GM21786 (cell line): ENCODE results near the gene PDK4.
"Not testable (repeated sequence)": the region's sequence is repeated elsewhere in the genome, so short reads cannot be mapped to it uniquely, and the experiment has no call there.

Source experiments
- ATAC-seq: cut with Tn5 transposase; IDR thresholded peaks from one replicate; pipeline ENCODE4 v1.9.1; 2021; ENCODE audit not compliant: unreplicated experiment

The PDK4 gene

GRCh38 chr7:95605275-95605674, 9.0 kb upstream of the PDK4 start:
- no peak for ATAC-seq

GRCh38 chr7:95604811-95605210, 8.5 kb upstream of the PDK4 start:
- ATAC-seq = not testable (repeated sequence)

- not testable (repeated sequence) for ATAC-seq
Observed at GRCh38 chr7:95604397-95604796, 8.1 kb upstream of the PDK4 start.

- no peak for ATAC-seq
Observed at GRCh38 chr7:95602421-95602820, 6.1 kb upstream of the PDK4 start.

- ATAC-seq = no peak
Observed at GRCh38 chr7:95601316-95601715, 5.0 kb upstream of the PDK4 start.

- ATAC-seq = no peak
Observed at GRCh38 chr7:95599069-95599468, 2.8 kb upstream of the PDK4 start.

- ATAC-seq = no peak
Observed at GRCh38 chr7:95598511-95598910, 2.2 kb upstream of the PDK4 start.

- no peak for ATAC-seq
Observed at GRCh38 chr7:95595746-95596197, 544 bp downstream of the PDK4 start.

GRCh38 chr7:95594185-95594584, 2.1 kb downstream of the PDK4 start:
- ATAC-seq = no peak

GRCh38 chr7:95593343-95593742, 3.0 kb downstream of the PDK4 start:
- ATAC-seq = no peak

- no peak for ATAC-seq
Observed at GRCh38 chr7:95592570-95592969, 3.7 kb downstream of the PDK4 start.

- no peak for ATAC-seq
Observed at GRCh38 chr7:95590387-95591248, 5.7 kb downstream of the PDK4 start.

GRCh38 chr7:95589766-95590165, 6.5 kb downstream of the PDK4 start:
- ATAC-seq = no peak

GRCh38 chr7:95589031-95589430, 7.3 kb downstream of the PDK4 start:
- ATAC-seq = no peak

GRCh38 chr7:95586951-95587301, 9.4 kb downstream of the PDK4 start:
- ATAC-seq = no peak

GRCh38 chr7:95585426-95585789, 10.9 kb downstream of the PDK4 start:
- ATAC-seq = no peak

GRCh38 chr7:95584769-95585425, 11.4 kb downstream of the PDK4 start:
- no peak for ATAC-seq

- no peak for ATAC-seq
Observed at GRCh38 chr7:95583834-95584621, 12.3 kb downstream of the PDK4 start.

- no peak for ATAC-seq
Observed at GRCh38 chr7:95582578-95583293, 13.6 kb downstream of the PDK4 start.

- ATAC-seq = no peak
Observed at GRCh38 chr7:95581467-95581866, 14.8 kb downstream of the PDK4 start.

- ATAC-seq = no peak
Observed at GRCh38 chr7:95579318-95579717, 17.0 kb downstream of the PDK4 start.
